NOMO-1 treated with DMSO at 0.1 percent for 48 hours (cell line): ENCODE results near the gene DENND5B.
"Not testable (repeated sequence)": the region's sequence is repeated elsewhere in the genome, so short reads cannot be mapped to it uniquely, and the experiment has no call there.

Experiments
- DNase-seq: peaks from one replicate; lab custom pipeline; 2025; ENCODE audit not compliant: unreplicated experiment; lab: John Stamatoyannopoulos, UW

DENND5B gene

GRCh38 chr12:31590642-31591379 lies at the start of gene DENND5B:
TSS of gene DENND5B (minus strand) at chr12:31591136. CDS start at chr12:31590832, 304 bp downstream.
- DNase-seq: peak; percentile 23

- no peak for DNase-seq
Observed at GRCh38 chr12:31634620-31635019, 43.7 kb upstream of the DENND5B start.

- no peak for DNase-seq
Observed at GRCh38 chr12:31633464-31633863, 42.5 kb upstream of the DENND5B start.

GRCh38 chr12:31631809-31632208 lies 40.9 kb upstream of the DENND5B start:
- peak; percentile 29 for DNase-seq

- DNase-seq: no peak
Observed at GRCh38 chr12:31631023-31631724, 40.2 kb upstream of the DENND5B start.

GRCh38 chr12:31629756-31630732 lies 39.1 kb upstream of the DENND5B start:
- DNase-seq: no peak

- DNase-seq: no peak
Observed at GRCh38 chr12:31627456-31628054, 36.6 kb upstream of the DENND5B start.

GRCh38 chr12:31626270-31626995 lies 35.5 kb upstream of the DENND5B start:
- DNase-seq: no peak

- DNase-seq: no peak
Observed at GRCh38 chr12:31622038-31622437, 31.1 kb upstream of the DENND5B start.

GRCh38 chr12:31620311-31620710 lies 29.4 kb upstream of the DENND5B start:
- DNase-seq: no peak

- no peak for DNase-seq
Observed at GRCh38 chr12:31618228-31619025, 27.5 kb upstream of the DENND5B start.

- DNase-seq: no peak
Observed at GRCh38 chr12:31612819-31613218, 21.9 kb upstream of the DENND5B start.

- DNase-seq: not testable (repeated sequence)
Observed at GRCh38 chr12:31608299-31608698, 17.4 kb upstream of the DENND5B start.

- DNase-seq: no peak
Observed at GRCh38 chr12:31605531-31605930, 14.6 kb upstream of the DENND5B start.

- peak; percentile 48 for DNase-seq
Observed at GRCh38 chr12:31603546-31604009, 12.6 kb upstream of the DENND5B start.

GRCh38 chr12:31600750-31601149 lies 9.8 kb upstream of the DENND5B start:
- no peak for DNase-seq

- no peak for DNase-seq
Observed at GRCh38 chr12:31600252-31600651, 9.3 kb upstream of the DENND5B start.

- peak; percentile 82 for DNase-seq
Observed at GRCh38 chr12:31599053-31599452, 8.1 kb upstream of the DENND5B start.

GRCh38 chr12:31597066-31597465 lies 6.1 kb upstream of the DENND5B start:
- no peak for DNase-seq
